ENCODE results near the gene ITPR1.

The ITPR1 gene

GRCh38 chr3:4466741-4467521, 26.2 kb upstream of the ITPR1 start, which contains the start of gene SUMF1:
SUMF1 (minus strand) TSS chr3:4467269; CDS start chr3:4467245, 24 bp downstream.
- Histone ChIP-seq H3K23ac (ENCODE audit: low read length in 2 of 2) (no peak within 1 kb of the TSS), H3K4me2 (ENCODE audit: low read length, poor library complexity, severe bottlenecking) (peak within 1 kb of the TSS; percentile 62), H2BK5ac (ENCODE audit: low read depth, low read length, poor library complexity, severe bottlenecking) (no peak within 1 kb of the TSS), H4K8ac (ENCODE audit: low read length) (peak within 1 kb of the TSS; percentile 99), H4K91ac (ENCODE audit: low read length) (peak within 1 kb of the TSS; percentile 85), H3K9me3 (ENCODE audit: control insufficient read depth, low read length) (no peaks in the 10 kb centered on the region), H3K79me1 (replicated peaks; ENCODE audit: low read length, poor library complexity, severe bottlenecking) (peaks cover 17% of the 10 kb centered on the region), H3K4me1 (ENCODE audit: control insufficient read depth, insufficient read depth, low read depth, low read length) (peaks cover 2% of the 10 kb centered on the region), H3K4me3 (ENCODE audit: insufficient read depth in 1 of 2, low read depth in 1 of 2, low read length in 2 of 2) (peak within 1 kb of the TSS; percentile 89 to 97), H3K27ac (ENCODE audit: low read length, poor library complexity, severe bottlenecking) (no peak within 1 kb of the TSS), H2BK12ac (ENCODE audit: low read length in 2 of 2) (no peak within 1 kb of the TSS), H2AFZ (ENCODE audit: low read depth, low read length) (peak within 1 kb of the TSS; percentile 78), H2BK15ac (ENCODE audit: low read depth, poor library complexity, severe bottlenecking) (peak within 1 kb of the TSS; percentile 82), H3K4ac (ENCODE audit: low read depth in 1 of 2, low read length in 2 of 2) (peak within 1 kb of the TSS; percentile 80 to 93), H3K36me3 (ENCODE audit: control insufficient read depth in 1 of 2, insufficient read depth in 2 of 2, low read depth in 1 of 2, low read length in 2 of 2) (no peaks in the 10 kb centered on the region), H2BK120ac (ENCODE audit: low read depth, low read length) (no peak within 1 kb of the TSS), H3K9ac (ENCODE audit: low read length) (peak within 1 kb of the TSS; percentile 90), H3K14ac (ENCODE audit: low read length in 2 of 2) (peak within 1 kb of the TSS in 1 of 2 experiments; percentile 73), H3K18ac (ENCODE audit: low read depth in 1 of 2, low read length in 2 of 2) (peak within 1 kb of the TSS; percentile 78 to 97), H3K27me3 (ENCODE audit: control insufficient read depth in 1 of 2, insufficient read depth in 1 of 2, low read length in 2 of 2) (peaks cover 8 to 19% of the 10 kb centered on the region in 2 experiments), H2AK5ac (ENCODE audit: low read length, severe bottlenecking) (no peak within 1 kb of the TSS)
- DNase-seq: peak; percentile 74
- WGBS: 2% methylated on average over 37 of the region's 47 CpGs

GRCh38 chr3:4467522-4467867, 25.7 kb upstream of the ITPR1 start:
- Histone ChIP-seq H3K4me1 (ENCODE audit: control insufficient read depth, insufficient read depth, low read depth, low read length) (peaks cover 2% of the 10 kb centered on the region), H3K4me3 (ENCODE audit: insufficient read depth in 1 of 2, low read depth in 1 of 2, low read length in 2 of 2) (peak overlapping the region in 1 of 2 experiments; percentile 89), H3K4me2 (ENCODE audit: low read length, poor library complexity, severe bottlenecking) (peak overlapping the region; percentile 62), H4K8ac (ENCODE audit: low read length) (peak overlapping the region; percentile 99), H3K9ac (ENCODE audit: low read length) (peak overlapping the region; percentile 90), H3K23ac (ENCODE audit: low read length in 2 of 2) (no peak overlapping the region), H2BK5ac (ENCODE audit: low read depth, low read length, poor library complexity, severe bottlenecking) (no peak overlapping the region), H3K18ac (ENCODE audit: low read depth in 1 of 2, low read length in 2 of 2) (no peak overlapping the region), H3K9me3 (ENCODE audit: control insufficient read depth, low read length) (no peaks in the 10 kb centered on the region), H2BK15ac (ENCODE audit: low read depth, poor library complexity, severe bottlenecking) (peak overlapping the region; percentile 54), H3K27me3 (ENCODE audit: control insufficient read depth in 1 of 2, insufficient read depth in 1 of 2, low read length in 2 of 2) (peaks cover 8 to 24% of the 10 kb centered on the region in 2 experiments), H2AK5ac (ENCODE audit: low read length, severe bottlenecking) (no peak overlapping the region), H3K79me1 (replicated peaks; ENCODE audit: low read length, poor library complexity, severe bottlenecking) (peaks cover 13% of the 10 kb centered on the region), H2BK12ac (ENCODE audit: low read length in 2 of 2) (no peak overlapping the region), H2AFZ (ENCODE audit: low read depth, low read length) (peak overlapping the region; percentile 78), H3K36me3 (ENCODE audit: control insufficient read depth in 1 of 2, insufficient read depth in 2 of 2, low read depth in 1 of 2, low read length in 2 of 2) (no peaks in the 10 kb centered on the region), H3K14ac (ENCODE audit: low read length in 2 of 2) (no peak overlapping the region), H4K91ac (ENCODE audit: low read length) (no peak overlapping the region), H3K27ac (ENCODE audit: low read length, poor library complexity, severe bottlenecking) (no peak overlapping the region), H3K4ac (ENCODE audit: low read depth in 1 of 2, low read length in 2 of 2) (peak overlapping the region in 1 of 2 experiments; percentile 47), H2BK120ac (ENCODE audit: low read depth, low read length) (no peak overlapping the region)
- 86% methylated on average over 13 of the region's 13 CpGs for WGBS
- DNase-seq: no peak

- no peak overlapping the region for H2BK5ac ChIP-seq (ENCODE audit: low read depth, low read length, poor library complexity, severe bottlenecking)
Measured at GRCh38 chr3:4471907-4472306, 21.2 kb upstream of the ITPR1 start.

GRCh38 chr3:4472312-4472711, 20.8 kb upstream of the ITPR1 start:
- Histone ChIP-seq H3K27ac (ENCODE audit: low read length, poor library complexity, severe bottlenecking) (no peak overlapping the region), H3K4ac (ENCODE audit: low read depth in 1 of 2, low read length in 2 of 2) (no peak overlapping the region), H2BK120ac (ENCODE audit: low read depth, low read length) (no peak overlapping the region), H4K91ac (ENCODE audit: low read length) (no peak overlapping the region), H2BK12ac (ENCODE audit: low read length in 2 of 2) (no peak overlapping the region), H3K27me3 (ENCODE audit: control insufficient read depth in 1 of 2, insufficient read depth in 1 of 2, low read length in 2 of 2) (peaks cover 23 to 40% of the 10 kb centered on the region in 2 experiments), H3K18ac (ENCODE audit: low read depth in 1 of 2, low read length in 2 of 2) (no peak overlapping the region), H3K4me1 (ENCODE audit: control insufficient read depth, insufficient read depth, low read depth, low read length) (peaks cover 5% of the 10 kb centered on the region), H3K79me1 (replicated peaks; ENCODE audit: low read length, poor library complexity, severe bottlenecking) (no peaks in the 10 kb centered on the region), H3K14ac (ENCODE audit: low read length in 2 of 2) (no peak overlapping the region), H2BK5ac (ENCODE audit: low read depth, low read length, poor library complexity, severe bottlenecking) (no peak overlapping the region), H3K9ac (ENCODE audit: low read length) (no peak overlapping the region), H2BK15ac (ENCODE audit: low read depth, poor library complexity, severe bottlenecking) (no peak overlapping the region), H3K4me3 (ENCODE audit: insufficient read depth in 1 of 2, low read depth in 1 of 2, low read length in 2 of 2) (no peak overlapping the region), H2AK5ac (ENCODE audit: low read length, severe bottlenecking) (no peak overlapping the region), H4K8ac (ENCODE audit: low read length) (no peak overlapping the region), H3K9me3 (ENCODE audit: control insufficient read depth, low read length) (no peaks in the 10 kb centered on the region), H3K4me2 (ENCODE audit: low read length, poor library complexity, severe bottlenecking) (no peak overlapping the region), H2AFZ (ENCODE audit: low read depth, low read length) (no peak overlapping the region), H3K36me3 (ENCODE audit: control insufficient read depth in 1 of 2, insufficient read depth in 2 of 2, low read depth in 1 of 2, low read length in 2 of 2) (no peaks in the 10 kb centered on the region), H3K23ac (ENCODE audit: low read length in 2 of 2) (no peak overlapping the region)
- no peak for DNase-seq
- WGBS: no CpG with 5 or more reads among the region's 2 CpGs

More at GRCh38 chr3:4471907-4472306, 21.2 kb upstream of the ITPR1 start:
- H3K79me1 ChIP-seq (replicated peaks; ENCODE audit: low read length, poor library complexity, severe bottlenecking): peaks cover 1% of the 10 kb centered on the region
- H3K4ac ChIP-seq (ENCODE audit: low read depth in 1 of 2, low read length in 2 of 2): no peak overlapping the region
- WGBS: 44% methylated on average over 1 of the region's 1 CpG
- no peak overlapping the region for H2AK5ac ChIP-seq (ENCODE audit: low read length, severe bottlenecking)
- H3K36me3 ChIP-seq (ENCODE audit: control insufficient read depth in 1 of 2, insufficient read depth in 2 of 2, low read depth in 1 of 2, low read length in 2 of 2): no peaks in the 10 kb centered on the region
- no peak for DNase-seq
- no peak overlapping the region for H3K14ac ChIP-seq (ENCODE audit: low read length in 2 of 2)
- H3K18ac ChIP-seq (ENCODE audit: low read depth in 1 of 2, low read length in 2 of 2): no peak overlapping the region
- no peak overlapping the region for H2BK15ac ChIP-seq (ENCODE audit: low read depth, poor library complexity, severe bottlenecking)
- H2BK120ac ChIP-seq (ENCODE audit: low read depth, low read length): no peak overlapping the region
- no peak overlapping the region for H4K8ac ChIP-seq (ENCODE audit: low read length)
- no peak overlapping the region for H3K23ac ChIP-seq (ENCODE audit: low read length in 2 of 2)
- no peaks in the 10 kb centered on the region for H3K9me3 ChIP-seq (ENCODE audit: control insufficient read depth, low read length)
- H2AFZ ChIP-seq (ENCODE audit: low read depth, low read length): no peak overlapping the region
- H3K9ac ChIP-seq (ENCODE audit: low read length): no peak overlapping the region
- H3K27me3 ChIP-seq (ENCODE audit: control insufficient read depth in 1 of 2, insufficient read depth in 1 of 2, low read length in 2 of 2): peaks cover 19 to 37% of the 10 kb centered on the region in 2 experiments
- peaks cover 5% of the 10 kb centered on the region for H3K4me1 ChIP-seq (ENCODE audit: control insufficient read depth, insufficient read depth, low read depth, low read length)
- no peak overlapping the region for H3K4me3 ChIP-seq (ENCODE audit: insufficient read depth in 1 of 2, low read depth in 1 of 2, low read length in 2 of 2)
- no peak overlapping the region for H3K4me2 ChIP-seq (ENCODE audit: low read length, poor library complexity, severe bottlenecking)
- no peak overlapping the region for H3K27ac ChIP-seq (ENCODE audit: low read length, poor library complexity, severe bottlenecking)
- no peak overlapping the region for H4K91ac ChIP-seq (ENCODE audit: low read length)
- H2BK12ac ChIP-seq (ENCODE audit: low read length in 2 of 2): no peak overlapping the region

Data from mesenchymal stem cell (in vitro differentiated cells and primary cell).